ENCODE data around the gene PSD4. TPM values are rescaled to one million over a fixed set of nuclear protein-coding genes. Genes with fewer than 3 reads are reported as not detected.

The PSD4 gene
- total and polyA plus RNA-seq, 2 of the 4 experiments (the other 2 are of a cell fraction): 0.36 to 0.70 TPM

DNA sequence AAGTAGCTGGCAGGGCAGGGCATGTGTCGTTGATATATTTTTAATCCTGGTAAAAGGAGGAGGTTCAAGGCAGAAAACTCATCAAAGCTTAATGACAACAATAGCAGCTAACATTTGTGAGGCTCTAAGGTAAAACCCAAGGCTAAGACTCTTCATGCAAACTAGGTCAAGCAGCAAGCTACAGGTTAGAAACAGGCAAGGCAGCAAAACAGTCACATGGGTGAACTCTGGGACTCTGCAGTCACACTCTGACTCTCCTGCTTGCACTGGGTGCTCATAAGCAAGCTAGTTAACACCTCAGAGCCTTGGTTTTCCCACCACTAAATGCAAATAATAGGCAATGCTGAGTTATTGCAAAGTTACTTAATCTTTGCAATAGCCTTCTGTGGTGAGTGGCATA, 38.5 kb upstream of the PSD4 start:
- no peak for DNase-seq
- Histone ChIP-seq H4K20me1 (ENCODE audit: insufficient read depth, low read length) (no peaks in the 10 kb centered on the region), H3K27ac (ENCODE audit: insufficient read depth, low read length) (no peak overlapping the region), H3K4me3 (ENCODE audit: insufficient read depth, low read depth, low read length) (no peak overlapping the region), H3K56ac (ENCODE audit: extremely low read depth, insufficient read depth, low read length) (no peak overlapping the region), H2BK15ac (ENCODE audit: low read depth, low read length) (no peak overlapping the region), H3K23ac (ENCODE audit: low read depth, low read length) (no peak overlapping the region), H3K14ac (replicated peaks; ENCODE audit: low read depth, low read length) (no peak overlapping the region), H3K4me2 (ENCODE audit: low read depth, low read length) (no peak overlapping the region), H2AK9ac (replicated peaks; ENCODE audit: low read depth, low read length, poor library complexity) (no peak overlapping the region), H3K79me1 (ENCODE audit: low read depth in 1 of 2, low read length in 2 of 2) (no peaks in the 10 kb centered on the region), H2AFZ (replicated peaks; ENCODE audit: low read length, poor library complexity) (no peak overlapping the region), H3K4ac (ENCODE audit: low read depth, low read length) (no peak overlapping the region), H2BK5ac (ENCODE audit: low read depth, low read length, poor library complexity, severe bottlenecking) (no peak overlapping the region), H3K9me1 (ENCODE audit: insufficient read depth, low read length) (no peaks in the 10 kb centered on the region), H4K5ac (ENCODE audit: low read depth, low read length) (no peak overlapping the region), H2AK5ac (ENCODE audit: low read depth, low read length) (no peak overlapping the region), H3K9ac (ENCODE audit: low read depth, low read length) (no peak overlapping the region), H4K91ac (ENCODE audit: insufficient read depth, low read depth, low read length) (no peak overlapping the region), H4K8ac (ENCODE audit: low read depth in 2 of 2, low read length in 2 of 2) (no peak overlapping the region), H3K27me3 (ENCODE audit: control insufficient read depth, insufficient read depth, low read length) (peaks cover 13% of the 10 kb centered on the region), H2BK120ac (ENCODE audit: low read depth, low read length) (no peak overlapping the region), H3K18ac (ENCODE audit: low read depth, low read length) (no peak overlapping the region), H2BK20ac (ENCODE audit: low read depth, low read length) (no peak overlapping the region), H3K9me3 (ENCODE audit: control insufficient read depth, insufficient read depth, low read length) (no peaks in the 10 kb centered on the region), H3K4me1 (ENCODE audit: control insufficient read depth, insufficient read depth, low read length) (no peaks in the 10 kb centered on the region), H3K36me3 (ENCODE audit: control insufficient read depth, insufficient read depth, low read length) (no peaks in the 10 kb centered on the region)
- intact Hi-C loops (cut with micrococcal nuclease): no loop called here
- no peak for ATAC-seq (ENCODE audit: low read depth)
- POLR2A ChIA-PET (ENCODE audit: unreplicated experiment): no interaction called here
- dilution Hi-C loops (cut with HindIII; ENCODE audit: low sequenced_read_pairs, unreplicated experiment): no loop called here
- WGBS, 2 experiments (ENCODE audit: extremely low coverage in 2 of 2, insufficient read length in 1 of 2): no CpG with 5 or more reads among the region's 1 CpG
- no peak for TF ChIP-seq POLR2A (IDR thresholded peaks at IDR 0.05; ENCODE audit: low read depth, low read length)
- no peak for TF ChIP-seq RCOR1 (IDR thresholded peaks at IDR 0.05; ENCODE audit: insufficient replicate concordance, low read length)
- no peak for TF ChIP-seq RAD21 (IDR thresholded peaks at IDR 0.05; ENCODE audit: low read length)
- no peak for TF ChIP-seq FOS (IDR thresholded peaks at IDR 0.05; ENCODE audit: low read depth, low read length)
- no peak for TF ChIP-seq MXI1 (IDR thresholded peaks at IDR 0.05; ENCODE audit: borderline replicate concordance, low read depth, low read length)
- TF ChIP-seq, protein P1, sequence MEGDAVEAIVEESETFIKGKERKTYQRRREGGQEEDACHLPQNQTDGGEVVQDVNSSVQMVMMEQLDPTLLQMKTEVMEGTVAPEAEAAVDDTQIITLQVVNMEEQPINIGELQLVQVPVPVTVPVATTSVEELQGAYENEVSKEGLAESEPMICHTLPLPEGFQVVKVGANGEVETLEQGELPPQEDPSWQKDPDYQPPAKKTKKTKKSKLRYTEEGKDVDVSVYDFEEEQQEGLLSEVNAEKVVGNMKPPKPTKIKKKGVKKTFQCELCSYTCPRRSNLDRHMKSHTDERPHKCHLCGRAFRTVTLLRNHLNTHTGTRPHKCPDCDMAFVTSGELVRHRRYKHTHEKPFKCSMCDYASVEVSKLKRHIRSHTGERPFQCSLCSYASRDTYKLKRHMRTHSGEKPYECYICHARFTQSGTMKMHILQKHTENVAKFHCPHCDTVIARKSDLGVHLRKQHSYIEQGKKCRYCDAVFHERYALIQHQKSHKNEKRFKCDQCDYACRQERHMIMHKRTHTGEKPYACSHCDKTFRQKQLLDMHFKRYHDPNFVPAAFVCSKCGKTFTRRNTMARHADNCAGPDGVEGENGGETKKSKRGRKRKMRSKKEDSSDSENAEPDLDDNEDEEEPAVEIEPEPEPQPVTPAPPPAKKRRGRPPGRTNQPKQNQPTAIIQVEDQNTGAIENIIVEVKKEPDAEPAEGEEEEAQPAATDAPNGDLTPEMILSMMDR (conservative IDR thresholded peaks at IDR 0.05; ENCODE audit: low read depth, low read length): no peak
- TF ChIP-seq SMC3 (IDR thresholded peaks at IDR 0.05; ENCODE audit: low read depth, low read length): no peak
- BruUV-seq (replicated peaks): no TSS peak
- in situ Hi-C loops (cut with MboI; ENCODE audit: low sequenced_read_pairs): loop anchor here (5.0 kb wide), 1 partner anchor 237 kb away; no protein-coding TSS in a partner anchor
- CTCF ChIA-PET: interaction anchor here (1.2 kb wide), 1 partner anchor 255 kb away, joined by 4 read pairs; no protein-coding TSS in a partner anchor
